ENCODE data around the gene ANGPTL1. TPM values are rescaled to one million over a fixed set of nuclear protein-coding genes. Genes with fewer than 3 reads are reported as not detected.

ANGPTL1 gene
- total and polyA plus RNA-seq, 2 of the 8 experiments (the other 6 are each of a cell fraction or from before 2014, with no cell fraction given): not detected

DNA sequence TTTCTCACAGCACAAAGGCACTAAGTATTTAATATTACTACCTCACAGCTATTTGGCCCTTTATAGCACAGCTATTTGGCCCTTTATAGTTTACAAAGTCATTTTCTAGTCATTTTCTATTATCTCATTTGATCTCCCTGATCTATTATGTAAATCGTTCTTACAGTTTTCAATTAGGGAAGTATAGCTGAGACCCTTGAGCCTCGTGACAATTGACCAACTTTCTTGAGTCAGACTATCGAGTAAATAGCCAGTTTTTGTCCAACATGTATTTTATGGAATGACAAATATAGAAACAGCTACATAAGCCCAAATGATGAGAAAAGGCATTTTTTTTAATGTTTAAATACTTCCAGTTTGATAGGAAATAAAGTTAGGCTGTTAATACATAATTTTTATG, 7.0 kb upstream of the ANGPTL1 start (continued):
- TF ChIP-seq CHD7 (IDR thresholded peaks at IDR 0.05; ENCODE audit: insufficient replicate concordance, low read length) (no peak), BRCA1 (IDR thresholded peaks at IDR 0.05; ENCODE audit: low read depth, low read length) (no peak), SP2 (IDR thresholded peaks at IDR 0.05; ENCODE audit: low read length) (no peak), RNF2 (IDR thresholded peaks at IDR 0.05; ENCODE audit: borderline replicate concordance, low read depth, low read length, missing control alignments, poor library complexity, severe bottlenecking) (no peak), HDAC2 (IDR thresholded peaks at IDR 0.05; ENCODE audit: borderline replicate concordance in 1 of 2, low read depth in 2 of 2, low read length in 2 of 2) (no peak), SUZ12 (IDR thresholded peaks at IDR 0.05; ENCODE audit: low read length) (no peak), EZH2 (IDR thresholded peaks at IDR 0.05; ENCODE audit: low read depth, low read length, severe bottlenecking) (no peak)

Measured in H1 (cell line).